Measurements from ENCODE around the gene CSNK1A1.

- TF ChIP-seq CTCF (IDR thresholded peaks at IDR 0.05) (no peak), EP300 (IDR thresholded peaks at IDR 0.05) (no peak), POLR2A (IDR thresholded peaks at IDR 0.05; ENCODE audit: low read depth) (no peak), POLR2AphosphoS5 (IDR thresholded peaks at IDR 0.05) (no peak)
Observed at GRCh38 chr5:149481485-149481884, 69.8 kb downstream of the CSNK1A1 start.

All from esophagus muscularis mucosa (tissue), 4 donors.